Natural killer cell treated with Interleukin-12 subunit alpha and Interleukin-12 subunit beta and Interleukin-15 and Interleukin-18, amount 100 ng/mL, for 72 hours (primary cell): ENCODE results near the gene KBTBD2. TPM values are rescaled to one million over a fixed set of nuclear protein-coding genes. Genes with fewer than 3 reads are reported as not detected.
A peak's percentile ranks its signal among the peaks of the same experiment; 100 is the strongest.
"Not testable (repeated sequence)": the region's sequence is repeated elsewhere in the genome, so short reads cannot be mapped to it uniquely, and the experiment has no call there.

Experiments
- ATAC-seq, 2 donors: fragments of 150-1000 bp; cut with Tn5 transposase in 1 of 2; sonication (Bioruptor Pico), chemical (Tn5 transposase) in 1 of 2; 2 replicates each; pipeline ENCODE4 v1.10.0; 2021
- DNase-seq: peaks from one replicate; pipeline ENCODE4 v3.0.0; 2022; ENCODE audit warnings: low spot score
- H3K27ac Mint-ChIP-seq, 2 donors: 1 replicate in 1 of 2; 2 replicates in 1 of 2; pipeline ENCODE4 v1.8.0; 2022; ENCODE audit warnings: mixed read lengths in 2 of 2, mild to moderate bottlenecking in 1 of 2, moderate library complexity in 1 of 2
- H3K27me3 Mint-ChIP-seq, 2 donors: 1 replicate in 1 of 2; 2 replicates in 1 of 2; pipeline ENCODE4 v1.8.0; 2022; ENCODE audit warnings: mixed read lengths in 2 of 2
- H3K36me3 Mint-ChIP-seq: one replicate; pipeline ENCODE4 v1.8.0; 2022; ENCODE audit warnings: mixed read lengths
- H3K4me1 Mint-ChIP-seq, 2 donors: 1 replicate in 1 of 2; 2 replicates in 1 of 2; pipeline ENCODE4 v1.8.0; 2022; ENCODE audit warnings: low read depth in 2 of 2, mixed read lengths in 2 of 2, mild to moderate bottlenecking in 1 of 2
- H3K4me3 Mint-ChIP-seq: one replicate; pipeline ENCODE4 v1.8.0; 2022; ENCODE audit warnings: mixed read lengths
- H3K9me3 Mint-ChIP-seq: 2 replicates; pipeline ENCODE4 v1.8.0; 2022; ENCODE audit warnings: mixed read lengths
- total RNA-seq, 2 donors: library from RNA; stranded (reverse); gene quantifications; one replicate each; pipeline ENCODE4 v1.2.3, GENCODE V29; 2022

The KBTBD2 gene
- total RNA-seq, 2 donors from 2014 or later = 36.3 to 38.8 TPM

- peaks cover 14 to 17% of the 10 kb centered on the region in 2 donors for H3K4me1 Mint-ChIP-seq
- no peaks in the 10 kb centered on the region for H3K9me3 Mint-ChIP-seq
Observed at GRCh38 chr7:32910195-32910594, 18.6 kb upstream of the KBTBD2 start.

GRCh38 chr7:32905175-32905662 lies 13.7 kb upstream of the KBTBD2 start:
- H3K36me3 Mint-ChIP-seq = no peaks in the 10 kb centered on the region
- H3K4me3 Mint-ChIP-seq = peak overlapping the region; percentile 77
- no peaks in the 10 kb centered on the region for H3K9me3 Mint-ChIP-seq
- DNase-seq (peak; percentile 91), ATAC-seq (peak; percentile 94 to 96)
- H3K27me3 Mint-ChIP-seq = no peaks in the 10 kb centered on the region
- peaks cover 8% of the 10 kb centered on the region in 2 donors for H3K4me1 Mint-ChIP-seq
- H3K27ac Mint-ChIP-seq = peak overlapping the region; percentile 91 to 97

More at GRCh38 chr7:32910195-32910594, 18.6 kb upstream of the KBTBD2 start:
- Mint-ChIP-seq H3K4me3 (no peak overlapping the region), H3K27ac (peak overlapping the region in 1 of 2 donors; percentile 0), H3K36me3 (no peaks in the 10 kb centered on the region), H3K27me3 (no peaks in the 10 kb centered on the region)
- ATAC-seq = no peak
- no peak for DNase-seq

GRCh38 chr7:32901629-32902028 lies 10.1 kb upstream of the KBTBD2 start:
- Mint-ChIP-seq H3K4me3 (no peak overlapping the region), H3K27ac (no peak overlapping the region), H3K9me3 (no peaks in the 10 kb centered on the region), H3K27me3 (no peaks in the 10 kb centered on the region), H3K36me3 (no peaks in the 10 kb centered on the region), H3K4me1 (peaks cover 8% of the 10 kb centered on the region in 2 donors)
- DNase-seq (no peak), ATAC-seq (no peak)

- H3K4me3 Mint-ChIP-seq = no peak overlapping the region
- peaks cover 7 to 9% of the 10 kb centered on the region in 2 donors for H3K4me1 Mint-ChIP-seq
- H3K9me3 Mint-ChIP-seq = no peaks in the 10 kb centered on the region
- H3K27me3 Mint-ChIP-seq = no peaks in the 10 kb centered on the region
- DNase-seq = no peak
- H3K36me3 Mint-ChIP-seq = no peaks in the 10 kb centered on the region
- H3K27ac Mint-ChIP-seq = peak overlapping the region in 1 of 2 donors; percentile 9
- ATAC-seq = no peak
Observed at GRCh38 chr7:32900433-32900995, 9.0 kb upstream of the KBTBD2 start.

GRCh38 chr7:32897376-32897775 lies 5.8 kb upstream of the KBTBD2 start:
- H3K4me3 Mint-ChIP-seq, H3K27ac Mint-ChIP-seq, H3K27me3 Mint-ChIP-seq: not testable (repeated sequence)

GRCh38 chr7:32896564-32897347 lies 5.2 kb upstream of the KBTBD2 start:
- no peaks in the 10 kb centered on the region for H3K9me3 Mint-ChIP-seq

More at GRCh38 chr7:32897376-32897775, 5.8 kb upstream of the KBTBD2 start:
- ATAC-seq, DNase-seq, H3K9me3 Mint-ChIP-seq, H3K36me3 Mint-ChIP-seq: not testable (repeated sequence)
- H3K4me1 Mint-ChIP-seq = peaks cover 12 to 17% of the 10 kb centered on the region in 2 donors

DNA sequence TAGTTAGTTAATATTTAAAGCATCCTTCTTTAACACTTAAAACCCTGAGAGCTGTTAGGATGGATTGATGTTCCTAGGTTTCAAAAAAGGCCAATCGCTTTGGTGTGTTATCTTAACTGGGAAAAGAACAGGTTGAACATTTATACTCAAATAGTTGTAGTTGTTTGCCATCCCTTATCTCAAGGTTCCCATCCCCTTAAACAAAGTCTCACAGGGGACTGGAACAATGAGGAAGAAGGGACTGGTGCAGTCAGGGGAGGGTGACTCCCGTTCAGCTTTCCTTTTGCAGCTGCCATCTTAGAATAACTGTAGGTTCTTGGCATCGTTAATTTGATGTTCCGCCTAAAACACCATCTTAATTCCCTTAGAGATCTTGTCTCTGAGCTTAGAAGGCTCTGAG lies 2.6 kb upstream of the KBTBD2 start:
- no peaks in the 10 kb centered on the region for H3K27me3 Mint-ChIP-seq
- DNase-seq = no peak
- peaks cover 21 to 32% of the 10 kb centered on the region in 2 donors for H3K4me1 Mint-ChIP-seq
- no peak for ATAC-seq
- no peaks in the 10 kb centered on the region for H3K9me3 Mint-ChIP-seq
- no peak overlapping the region for H3K4me3 Mint-ChIP-seq
- H3K27ac Mint-ChIP-seq = peak overlapping the region; percentile 90 to 94
- H3K36me3 Mint-ChIP-seq = peaks cover 12% of the 10 kb centered on the region

More at GRCh38 chr7:32896564-32897347, 5.2 kb upstream of the KBTBD2 start:
- Mint-ChIP-seq H3K4me1 (peaks cover 12 to 21% of the 10 kb centered on the region in 2 donors), H3K36me3 (no peaks in the 10 kb centered on the region), H3K27me3 (no peaks in the 10 kb centered on the region), H3K27ac (no peak overlapping the region), H3K4me3 (no peak overlapping the region)
- no peak for DNase-seq
- no peak for ATAC-seq

DNA sequence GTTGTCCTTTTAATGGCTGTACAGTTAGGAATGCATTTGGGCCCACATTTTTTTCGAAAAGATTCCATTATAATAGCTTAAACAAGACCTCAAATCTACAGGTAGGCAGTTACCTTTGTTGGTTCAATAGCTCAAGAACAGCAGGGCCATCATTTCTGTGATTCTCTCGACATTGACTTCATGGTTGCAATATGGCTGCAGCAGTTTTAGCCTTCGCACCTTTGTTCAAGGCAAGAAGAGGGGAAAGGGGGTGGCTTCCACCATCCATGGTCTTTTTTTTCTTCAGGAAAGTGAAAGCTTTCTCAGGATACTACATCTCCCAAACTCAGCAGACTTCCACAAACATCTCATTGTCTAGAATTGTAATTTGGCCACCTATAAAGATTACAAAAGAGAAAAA lies 2.2 kb upstream of the KBTBD2 start:
- no peaks in the 10 kb centered on the region for H3K9me3 Mint-ChIP-seq
- H3K27ac Mint-ChIP-seq = peak overlapping the region; percentile 90 to 94
- no peak overlapping the region for H3K4me3 Mint-ChIP-seq
- ATAC-seq (no peak), DNase-seq (no peak)
- H3K36me3 Mint-ChIP-seq = peaks cover 12% of the 10 kb centered on the region
- peaks cover 24 to 35% of the 10 kb centered on the region in 2 donors for H3K4me1 Mint-ChIP-seq
- no peaks in the 10 kb centered on the region for H3K27me3 Mint-ChIP-seq

GRCh38 chr7:32893207-32893524 lies 1.6 kb upstream of the KBTBD2 start:
- ATAC-seq = no peak
- H3K36me3 Mint-ChIP-seq = peaks cover 12% of the 10 kb centered on the region
- no peaks in the 10 kb centered on the region for H3K9me3 Mint-ChIP-seq
- no peak for DNase-seq
- H3K27ac Mint-ChIP-seq = peak overlapping the region; percentile 90 to 94
- H3K27me3 Mint-ChIP-seq = no peaks in the 10 kb centered on the region
- H3K4me1 Mint-ChIP-seq = peaks cover 29 to 41% of the 10 kb centered on the region in 2 donors
- peak overlapping the region; percentile 89 for H3K4me3 Mint-ChIP-seq

DNA sequence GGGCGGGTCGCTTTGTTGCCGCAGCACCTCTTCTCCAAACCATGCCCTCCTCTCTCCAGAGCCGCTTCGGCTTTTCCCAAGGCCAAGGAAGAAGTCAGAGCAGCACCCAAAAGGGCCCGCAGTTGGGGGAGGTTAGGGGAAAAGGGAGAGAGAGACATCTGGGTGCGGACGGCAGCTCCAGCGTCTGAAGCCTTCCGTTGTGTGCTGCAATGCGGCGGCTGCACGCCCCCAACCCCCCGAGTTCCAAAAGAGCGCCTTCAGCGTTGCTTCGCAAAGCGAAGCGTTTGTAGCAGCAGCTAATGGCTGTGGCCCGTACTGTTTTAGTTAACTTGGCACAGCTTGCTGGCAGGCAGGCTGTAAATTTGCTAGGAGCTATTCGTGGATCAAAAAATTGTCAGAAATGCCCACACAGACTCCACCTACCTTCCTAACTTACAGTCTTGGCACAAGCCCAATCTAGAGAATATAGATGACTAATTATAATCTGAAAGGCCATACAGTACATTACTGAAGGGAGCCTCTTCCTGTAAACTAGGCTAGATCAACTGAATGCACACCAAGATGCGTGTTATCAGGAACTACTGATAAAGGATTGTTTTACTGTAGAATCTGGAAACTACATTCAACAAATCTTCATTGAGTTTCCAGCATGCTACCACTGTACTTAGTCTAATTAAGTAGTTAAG lies 1.1 kb upstream of the KBTBD2 start:
- peak; percentile 60 for DNase-seq
- Mint-ChIP-seq H3K4me1 (peaks cover 34 to 44% of the 10 kb centered on the region in 2 donors), H3K27me3 (no peaks in the 10 kb centered on the region), H3K4me3 (peak overlapping the region; percentile 89), H3K9me3 (no peaks in the 10 kb centered on the region), H3K36me3 (peaks cover 12% of the 10 kb centered on the region), H3K27ac (peak overlapping the region; percentile 90 to 94)
- ATAC-seq = peak in 1 of 2 donors; percentile 22

- ATAC-seq (peak; percentile 80 to 88), DNase-seq (peak; percentile 99)
- Mint-ChIP-seq H3K27ac (peak overlapping the region; percentile 90 to 94), H3K9me3 (no peaks in the 10 kb centered on the region), H3K36me3 (peaks cover 12% of the 10 kb centered on the region), H3K4me1 (peaks cover 41 to 50% of the 10 kb centered on the region in 2 donors), H3K4me3 (peak overlapping the region; percentile 89), H3K27me3 (no peaks in the 10 kb centered on the region)
Observed at GRCh38 chr7:32891800-32892520, 400 bp upstream of the KBTBD2 start.

DNA sequence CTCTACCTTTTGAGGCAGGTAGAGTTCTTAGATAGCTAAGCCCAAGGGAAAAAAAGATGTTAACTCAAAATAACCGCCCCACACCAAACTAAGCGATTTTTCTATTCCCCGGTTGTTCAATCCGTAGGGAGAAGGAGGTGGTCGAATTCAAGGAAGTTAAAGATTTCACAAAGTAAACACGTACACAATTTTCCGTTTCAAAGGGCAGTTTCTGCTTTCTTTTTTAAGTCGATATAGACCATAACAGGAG lies 842 bp downstream of the KBTBD2 start:
- Mint-ChIP-seq H3K27me3 (no peaks in the 10 kb centered on the region), H3K4me1 (peaks cover 50 to 52% of the 10 kb centered on the region in 2 donors), H3K36me3 (peaks cover 12% of the 10 kb centered on the region), H3K27ac (peak overlapping the region; percentile 90 to 94), H3K9me3 (no peaks in the 10 kb centered on the region), H3K4me3 (peak overlapping the region; percentile 94)
- ATAC-seq (no peak), DNase-seq (no peak)

GRCh38 chr7:32890010-32890792 lies 1.4 kb downstream of the KBTBD2 start:
- Mint-ChIP-seq H3K36me3 (peaks cover 12% of the 10 kb centered on the region), H3K27me3 (no peaks in the 10 kb centered on the region), H3K27ac (peak overlapping the region; percentile 90 to 94), H3K9me3 (no peaks in the 10 kb centered on the region), H3K4me3 (peak overlapping the region; percentile 94), H3K4me1 (peaks cover 51 to 56% of the 10 kb centered on the region in 2 donors)
- no peak for ATAC-seq
- peak; percentile 64 for DNase-seq
